Loucy (cell line): ENCODE data around the gene STXBP1.
A peak's percentile ranks its signal among the peaks of the same experiment; 100 is the strongest.

Source experiments
- H2AFZ ChIP-seq: fragments of 200-600 bp; sonication (generic); 2 replicates; pipeline ENCODE4 v1.6.0; 2016; ENCODE audit warnings: antibody characterized with exemption, mild to moderate bottlenecking, low read length, moderate library complexity
- H3F3A ChIP-seq: fragments of 200-600 bp; 2 replicates; pipeline ENCODE4 v1.6.0; 2016; ENCODE audit warnings: antibody characterized with exemption, low read depth, mild to moderate bottlenecking
- H3K27me3 ChIP-seq: fragments of 200-600 bp; sonication (generic); 2 replicates; pipeline ENCODE4 v1.6.1; 2014; ENCODE audit warnings: low read length, mild to moderate bottlenecking; ENCODE audit not compliant: insufficient read depth, poor library complexity, severe bottlenecking
- H3K36me3 ChIP-seq: fragments of 200-600 bp; sonication (generic); 2 replicates; pipeline ENCODE4 v1.6.1; 2016; ENCODE audit warnings: low read length; ENCODE audit not compliant: insufficient read depth
- H3K4me1 ChIP-seq: fragments of 200-600 bp; sonication (generic); 2 replicates; pipeline ENCODE4 v1.5.1; 2014; ENCODE audit warnings: low read length, mild to moderate bottlenecking; ENCODE audit not compliant: insufficient read depth, poor library complexity, severe bottlenecking
- H3K4me2 ChIP-seq: fragments of 200-600 bp; sonication (generic); 2 replicates; pipeline ENCODE4 v1.6.0; 2014; ENCODE audit warnings: antibody characterized with exemption, low read length, low read depth, mild to moderate bottlenecking; ENCODE audit not compliant: poor library complexity, severe bottlenecking
- H3K4me3 ChIP-seq: fragments of 200-600 bp; sonication (generic); 2 replicates; pipeline ENCODE4 v1.5.1; 2014; ENCODE audit warnings: low read length, mild to moderate bottlenecking, mixed read lengths; ENCODE audit not compliant: poor library complexity, severe bottlenecking
- H3K79me2 ChIP-seq: fragments of 200-600 bp; sonication (generic); 2 replicates; pipeline ENCODE4 v1.6.1; 2014; ENCODE audit warnings: low read length; ENCODE audit not compliant: insufficient read depth
- H3K9ac ChIP-seq: fragments of 200-600 bp; sonication (generic); 2 replicates; pipeline ENCODE4 v1.6.0; 2014; ENCODE audit warnings: mild to moderate bottlenecking, low read depth, low read length, moderate library complexity; ENCODE audit not compliant: poor library complexity, severe bottlenecking
- H3K9me2 ChIP-seq: fragments of 200-600 bp; sonication (generic); replicated peaks from 2 replicates; pipeline ENCODE4 v1.6.1; 2016; ENCODE audit warnings: low read depth, low read length, mixed read lengths
- H3K9me3 ChIP-seq: fragments of 200-600 bp; sonication (generic); 2 replicates; pipeline ENCODE4 v1.6.1; 2014; ENCODE audit warnings: mild to moderate bottlenecking, antibody characterized with exemption, low read length, low read depth; ENCODE audit not compliant: insufficient read depth
- H4K20me1 ChIP-seq: fragments of 200-600 bp; sonication (generic); 2 replicates; pipeline ENCODE4 v1.6.0; 2014; ENCODE audit warnings: antibody characterized with exemption, low read length, mild to moderate bottlenecking; ENCODE audit not compliant: insufficient read depth, poor library complexity, severe bottlenecking
- CTCF ChIP-seq: fragments of 200-600 bp; sonication (generic); conservative IDR thresholded peaks from 2 replicates; pipeline ENCODE4 v1.5.1; 2014; ENCODE audit warnings: mild to moderate bottlenecking, antibody characterized with exemption, low read length
- EZH2phosphoT487 ChIP-seq: fragments of 200-600 bp; IDR thresholded peaks from 2 replicates; pipeline ENCODE4 v1.6.1; 2018; ENCODE audit warnings: antibody characterized with exemption, mild to moderate bottlenecking, moderate library complexity, borderline replicate concordance

STXBP1 gene

GRCh38 chr9:127568971-127569885 lies 42.8 kb upstream of the STXBP1 start:
- Histone ChIP-seq H4K20me1 (peaks cover 8% of the 10 kb centered on the region), H3K9me3 (no peaks in the 10 kb centered on the region), H3K27me3 (no peaks in the 10 kb centered on the region), H3K4me2 (peak overlapping the region; percentile 97), H3K36me3 (no peaks in the 10 kb centered on the region), H3K4me3 (peak overlapping the region; percentile 96), H3K79me2 (peaks cover 30% of the 10 kb centered on the region), H3K4me1 (peaks cover 47% of the 10 kb centered on the region), H3K9me2 (no peaks in the 10 kb centered on the region), H3F3A (no peaks in the 10 kb centered on the region), H2AFZ (peak overlapping the region; percentile 91), H3K9ac (peak overlapping the region; percentile 97)
- TF ChIP-seq CTCF (no peak), EZH2phosphoT487 (no peak)

- Histone ChIP-seq H3K27me3 (no peaks in the 10 kb centered on the region), H3K9ac (peak overlapping the region; percentile 97), H2AFZ (peak overlapping the region; percentile 91)
Observed at GRCh38 chr9:127569886-127570401, 42.1 kb upstream of the STXBP1 start.

GRCh38 chr9:127570533-127571111 lies 41.5 kb upstream of the STXBP1 start:
- H3K4me2 ChIP-seq = peak overlapping the region; percentile 97
- H3K9me3 ChIP-seq = no peaks in the 10 kb centered on the region
- H3K4me1 ChIP-seq = peaks cover 54% of the 10 kb centered on the region
- H3F3A ChIP-seq = no peaks in the 10 kb centered on the region
- peaks cover 30% of the 10 kb centered on the region for H3K79me2 ChIP-seq
- H3K9ac ChIP-seq = peak overlapping the region; percentile 97
- peaks cover 8% of the 10 kb centered on the region for H4K20me1 ChIP-seq
- no peaks in the 10 kb centered on the region for H3K27me3 ChIP-seq
- TF ChIP-seq CTCF = no peak
- no peak for TF ChIP-seq EZH2phosphoT487
- H2AFZ ChIP-seq = no peak overlapping the region
- peak overlapping the region; percentile 96 for H3K4me3 ChIP-seq
- no peaks in the 10 kb centered on the region for H3K36me3 ChIP-seq
- no peaks in the 10 kb centered on the region for H3K9me2 ChIP-seq

More at GRCh38 chr9:127569886-127570401, 42.1 kb upstream of the STXBP1 start:
- H3K36me3 ChIP-seq = no peaks in the 10 kb centered on the region
- peaks cover 54% of the 10 kb centered on the region for H3K4me1 ChIP-seq
- H3F3A ChIP-seq = no peaks in the 10 kb centered on the region
- H4K20me1 ChIP-seq = peaks cover 8% of the 10 kb centered on the region
- no peaks in the 10 kb centered on the region for H3K9me2 ChIP-seq
- no peaks in the 10 kb centered on the region for H3K9me3 ChIP-seq
- peak overlapping the region; percentile 96 for H3K4me3 ChIP-seq
- peaks cover 30% of the 10 kb centered on the region for H3K79me2 ChIP-seq
- TF ChIP-seq EZH2phosphoT487 (no peak), CTCF (no peak)
- H3K4me2 ChIP-seq = peak overlapping the region; percentile 97
